ENCODE results near the gene KRT35. TPM values are rescaled to one million over a fixed set of nuclear protein-coding genes. Genes with fewer than 3 reads are reported as not detected.

Gene KRT35
- total RNA-seq, 1 experiment from 2014 or later, result not detected

GRCh38 chr17:41496803-41497484 is 16.0 kb upstream of the KRT35 start:
- no peaks in the 10 kb centered on the region for H3K9me3 ChIP-seq (ENCODE audit: low read length)
- H4K20me1 ChIP-seq (ENCODE audit: insufficient read depth, low read depth, low read length), result no peaks in the 10 kb centered on the region
- H3K27ac ChIP-seq (ENCODE audit: low read length), result no peak overlapping the region
- H3K4me3 ChIP-seq (ENCODE audit: low read length), result no peak overlapping the region
- DNase-seq, result peak; percentile 93
- H3K4me2 ChIP-seq (ENCODE audit: low read depth, low read length, poor library complexity, severe bottlenecking), result peak overlapping the region; percentile 32
- peak overlapping the region; percentile 74; the same call in 1 of the 2 replicates for H2AFZ ChIP-seq (ENCODE audit: low read length)
- no peaks in the 10 kb centered on the region for H3K36me3 ChIP-seq (ENCODE audit: insufficient read depth, low read length)
- H3K9ac ChIP-seq (ENCODE audit: low read length), result no peak overlapping the region
- no peaks in the 10 kb centered on the region for H3K79me2 ChIP-seq (ENCODE audit: low read length)
- H3K9me2 ChIP-seq (replicated peaks; ENCODE audit: insufficient read depth, low read length), result no peaks in the 10 kb centered on the region
- H3K4me1 ChIP-seq (ENCODE audit: low read length), result peaks cover 3% of the 10 kb centered on the region
- H3K27me3 ChIP-seq (ENCODE audit: low read length), result no peaks in the 10 kb centered on the region

- Histone ChIP-seq H3K79me2 (ENCODE audit: low read length) (no peaks in the 10 kb centered on the region), H4K20me1 (ENCODE audit: insufficient read depth, low read depth, low read length) (no peaks in the 10 kb centered on the region), H3K9me3 (ENCODE audit: low read length) (no peaks in the 10 kb centered on the region), H3K9me2 (replicated peaks; ENCODE audit: insufficient read depth, low read length) (no peaks in the 10 kb centered on the region), H3K4me1 (ENCODE audit: low read length) (peaks cover 3% of the 10 kb centered on the region), H3K9ac (ENCODE audit: low read length) (no peak overlapping the region), H3K36me3 (ENCODE audit: insufficient read depth, low read length) (no peaks in the 10 kb centered on the region), H3K4me3 (ENCODE audit: low read length) (no peak overlapping the region), H3K4me2 (ENCODE audit: low read depth, low read length, poor library complexity, severe bottlenecking) (no peak overlapping the region), H2AFZ (ENCODE audit: low read length) (no peak overlapping the region), H3K27ac (ENCODE audit: low read length) (no peak overlapping the region), H3K27me3 (ENCODE audit: low read length) (no peaks in the 10 kb centered on the region)
- no peak for DNase-seq
Observed at GRCh38 chr17:41494524-41494923, 13.6 kb upstream of the KRT35 start.

DNA sequence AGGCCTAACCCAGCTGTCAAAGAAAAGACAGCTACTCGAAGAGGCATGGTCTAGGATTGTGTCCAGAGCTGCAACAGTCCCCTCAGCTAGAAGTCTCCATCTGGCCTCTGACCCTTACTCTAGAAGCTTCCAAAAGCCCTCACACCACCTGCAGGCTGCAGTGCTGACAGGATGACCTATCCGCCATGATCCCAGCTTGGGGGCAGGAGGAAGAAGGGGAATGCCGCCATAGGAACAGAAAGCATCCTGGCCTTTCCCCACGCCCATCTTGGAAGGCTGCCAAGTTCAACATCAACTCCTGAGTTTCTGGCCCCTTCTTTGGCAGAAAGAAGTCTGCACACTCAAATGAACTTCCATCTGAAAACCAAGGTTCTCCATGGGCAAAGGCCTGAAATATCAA is 11.8 kb upstream of the KRT35 start:
- Histone ChIP-seq H3K9me3 (ENCODE audit: low read length) (no peaks in the 10 kb centered on the region), H3K9me2 (replicated peaks; ENCODE audit: insufficient read depth, low read length) (no peaks in the 10 kb centered on the region), H3K4me3 (ENCODE audit: low read length) (no peak overlapping the region), H3K4me2 (ENCODE audit: low read depth, low read length, poor library complexity, severe bottlenecking) (no peak overlapping the region), H3K79me2 (ENCODE audit: low read length) (no peaks in the 10 kb centered on the region), H3K4me1 (ENCODE audit: low read length) (peaks cover 3% of the 10 kb centered on the region), H2AFZ (ENCODE audit: low read length) (no peak overlapping the region), H3K9ac (ENCODE audit: low read length) (no peak overlapping the region), H3K27me3 (ENCODE audit: low read length) (no peaks in the 10 kb centered on the region), H4K20me1 (ENCODE audit: insufficient read depth, low read depth, low read length) (no peaks in the 10 kb centered on the region), H3K36me3 (ENCODE audit: insufficient read depth, low read length) (no peaks in the 10 kb centered on the region), H3K27ac (ENCODE audit: low read length) (no peak overlapping the region)
- no peak for DNase-seq

GRCh38 chr17:41492351-41492750 is 11.4 kb upstream of the KRT35 start:
- no peak for DNase-seq
- H3K9me3 ChIP-seq (ENCODE audit: low read length), result no peaks in the 10 kb centered on the region
- no peaks in the 10 kb centered on the region for H3K79me2 ChIP-seq (ENCODE audit: low read length)
- H3K36me3 ChIP-seq (ENCODE audit: insufficient read depth, low read length), result no peaks in the 10 kb centered on the region
- H3K27ac ChIP-seq (ENCODE audit: low read length), result no peak overlapping the region
- peaks cover 3% of the 10 kb centered on the region for H3K4me1 ChIP-seq (ENCODE audit: low read length)
- no peaks in the 10 kb centered on the region for H4K20me1 ChIP-seq (ENCODE audit: insufficient read depth, low read depth, low read length)
- H3K9ac ChIP-seq (ENCODE audit: low read length), result no peak overlapping the region
- no peaks in the 10 kb centered on the region for H3K9me2 ChIP-seq (replicated peaks; ENCODE audit: insufficient read depth, low read length)
- H3K4me2 ChIP-seq (ENCODE audit: low read depth, low read length, poor library complexity, severe bottlenecking), result no peak overlapping the region
- no peak overlapping the region for H2AFZ ChIP-seq (ENCODE audit: low read length)
- no peak overlapping the region for H3K4me3 ChIP-seq (ENCODE audit: low read length)
- no peaks in the 10 kb centered on the region for H3K27me3 ChIP-seq (ENCODE audit: low read length)

GRCh38 chr17:41491476-41491875 is 10.5 kb upstream of the KRT35 start:
- Histone ChIP-seq H3K9me2 (replicated peaks; ENCODE audit: insufficient read depth, low read length) (no peaks in the 10 kb centered on the region), H3K4me2 (ENCODE audit: low read depth, low read length, poor library complexity, severe bottlenecking) (no peak overlapping the region), H3K27ac (ENCODE audit: low read length) (no peak overlapping the region), H3K36me3 (ENCODE audit: insufficient read depth, low read length) (no peaks in the 10 kb centered on the region), H3K79me2 (ENCODE audit: low read length) (no peaks in the 10 kb centered on the region), H3K9me3 (ENCODE audit: low read length) (no peaks in the 10 kb centered on the region), H3K27me3 (ENCODE audit: low read length) (no peaks in the 10 kb centered on the region), H3K9ac (ENCODE audit: low read length) (no peak overlapping the region), H4K20me1 (ENCODE audit: insufficient read depth, low read depth, low read length) (no peaks in the 10 kb centered on the region), H3K4me1 (ENCODE audit: low read length) (no peaks in the 10 kb centered on the region), H2AFZ (ENCODE audit: low read length) (no peak overlapping the region), H3K4me3 (ENCODE audit: low read length) (no peak overlapping the region)
- DNase-seq, result no peak

GRCh38 chr17:41490000-41490990 is 9.3 kb upstream of the KRT35 start:
- Histone ChIP-seq H3K36me3 (ENCODE audit: insufficient read depth, low read length) (no peaks in the 10 kb centered on the region), H4K20me1 (ENCODE audit: insufficient read depth, low read depth, low read length) (no peaks in the 10 kb centered on the region), H3K4me2 (ENCODE audit: low read depth, low read length, poor library complexity, severe bottlenecking) (no peak overlapping the region), H3K79me2 (ENCODE audit: low read length) (no peaks in the 10 kb centered on the region), H3K4me1 (ENCODE audit: low read length) (no peaks in the 10 kb centered on the region), H2AFZ (ENCODE audit: low read length) (no peak overlapping the region), H3K27ac (ENCODE audit: low read length) (no peak overlapping the region), H3K9me2 (replicated peaks; ENCODE audit: insufficient read depth, low read length) (no peaks in the 10 kb centered on the region), H3K9me3 (ENCODE audit: low read length) (no peaks in the 10 kb centered on the region), H3K4me3 (ENCODE audit: low read length) (no peak overlapping the region), H3K27me3 (ENCODE audit: low read length) (no peaks in the 10 kb centered on the region), H3K9ac (ENCODE audit: low read length) (no peak overlapping the region)
- DNase-seq, result no peak

- H3K9ac ChIP-seq (ENCODE audit: low read length), result no peak within 1 kb of the TSS
Observed at GRCh38 chr17:41489531-41489930, 8.6 kb upstream of the KRT35 start, which contains the start of gene KRT36. TSS of gene KRT36 (minus strand) at chr17:41489910. CDS start at chr17:41489864, 46 bp downstream.

GRCh38 chr17:41486809-41487530 is 6.0 kb upstream of the KRT35 start:
- H3K9me3 ChIP-seq (ENCODE audit: low read length), result no peaks in the 10 kb centered on the region
- no peaks in the 10 kb centered on the region for H3K79me2 ChIP-seq (ENCODE audit: low read length)
- no peak overlapping the region for H3K4me2 ChIP-seq (ENCODE audit: low read depth, low read length, poor library complexity, severe bottlenecking)
- H2AFZ ChIP-seq (ENCODE audit: low read length), result no peak overlapping the region
- no peaks in the 10 kb centered on the region for H3K36me3 ChIP-seq (ENCODE audit: insufficient read depth, low read length)
- no peaks in the 10 kb centered on the region for H3K27me3 ChIP-seq (ENCODE audit: low read length)
- no peak overlapping the region for H3K27ac ChIP-seq (ENCODE audit: low read length)
- DNase-seq, result peak; percentile 77
- H3K4me1 ChIP-seq (ENCODE audit: low read length), result no peaks in the 10 kb centered on the region
- no peak overlapping the region for H3K4me3 ChIP-seq (ENCODE audit: low read length)
- H4K20me1 ChIP-seq (ENCODE audit: insufficient read depth, low read depth, low read length), result no peaks in the 10 kb centered on the region
- H3K9ac ChIP-seq (ENCODE audit: low read length), result no peak overlapping the region
- no peaks in the 10 kb centered on the region for H3K9me2 ChIP-seq (replicated peaks; ENCODE audit: insufficient read depth, low read length)

More at GRCh38 chr17:41489531-41489930, 8.6 kb upstream of the KRT35 start, which contains the start of gene KRT36:
- H3K9me2 ChIP-seq (replicated peaks; ENCODE audit: insufficient read depth, low read length), result no peaks in the 10 kb centered on the region
- H3K4me1 ChIP-seq (ENCODE audit: low read length), result no peaks in the 10 kb centered on the region
- no peak within 1 kb of the TSS for H3K4me3 ChIP-seq (ENCODE audit: low read length)
- no peak within 1 kb of the TSS for H2AFZ ChIP-seq (ENCODE audit: low read length)
- H3K4me2 ChIP-seq (ENCODE audit: low read depth, low read length, poor library complexity, severe bottlenecking), result no peak within 1 kb of the TSS
- H3K27me3 ChIP-seq (ENCODE audit: low read length), result no peaks in the 10 kb centered on the region
- no peak for DNase-seq
- no peaks in the 10 kb centered on the region for H3K9me3 ChIP-seq (ENCODE audit: low read length)
- H3K79me2 ChIP-seq (ENCODE audit: low read length), result no peaks in the 10 kb centered on the region
- no peak within 1 kb of the TSS for H3K27ac ChIP-seq (ENCODE audit: low read length)
- H3K36me3 ChIP-seq (ENCODE audit: insufficient read depth, low read length), result no peaks in the 10 kb centered on the region
- H4K20me1 ChIP-seq (ENCODE audit: insufficient read depth, low read depth, low read length), result no peaks in the 10 kb centered on the region

All from Karpas-422 (cell line).